Endothelial cell of umbilical vein (primary cell): Measurements from ENCODE around the gene GTF2H4.

Experiments used
- EZH2 ChIP-seq: IDR thresholded peaks from 2 replicates; pipeline ENCODE4 v1.6.1; 2012; ENCODE audit warnings: borderline replicate concordance, low read depth, mild to moderate bottlenecking, moderate library complexity, low read length, inconsistent platforms; ENCODE audit not compliant: severe bottlenecking
- POLR2A ChIP-seq: IDR thresholded peaks from 2 replicates; pipeline ENCODE4 v1.6.1; 2012; ENCODE audit warnings: low read depth, mild to moderate bottlenecking, control low read depth, low read length

DNA sequence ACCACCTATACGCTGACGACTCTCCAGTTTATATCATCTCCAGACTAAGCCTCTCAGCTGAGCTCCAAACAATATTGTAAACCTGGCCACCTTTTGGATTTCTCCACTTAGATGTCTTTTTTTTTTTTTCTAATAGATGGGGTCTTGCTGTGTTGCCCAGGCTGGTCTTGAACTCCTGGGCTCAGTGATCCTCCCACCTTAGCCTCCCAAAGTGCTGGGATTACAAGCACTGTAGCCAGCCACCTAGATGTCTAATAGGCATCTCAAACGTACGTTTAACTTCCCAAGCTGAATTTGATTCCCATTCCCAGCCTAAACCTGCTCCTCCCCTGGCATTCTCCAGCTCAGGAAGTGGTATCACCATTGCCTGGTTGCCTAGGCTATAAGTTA is 18.5 kb upstream of the GTF2H4 start:
- TF ChIP-seq POLR2A (no peak), EZH2 (no peak)
